ENCODE data around the gene EDA.

Gene EDA

GRCh38 chrX:69615779-69616456, at the start of gene EDA:
TSS of gene EDA (plus strand) at chrX:69616113.
- DNase-seq (ENCODE audit: low read depth): peak; percentile 66

- no peak for DNase-seq (ENCODE audit: low read depth)
These were observed 47.1 kb upstream of the EDA start for GRCh38 chrX:69568828-69569227.

- DNase-seq (ENCODE audit: low read depth): no peak
These were observed 18.5 kb upstream of the EDA start for GRCh38 chrX:69597399-69597798.

- DNase-seq (ENCODE audit: low read depth): no peak
These were observed 15.7 kb upstream of the EDA start for GRCh38 chrX:69600182-69600581.

- DNase-seq (ENCODE audit: low read depth): no peak
These were observed 12.2 kb upstream of the EDA start for GRCh38 chrX:69603566-69604194.

GRCh38 chrX:69605521-69605920, 10.4 kb upstream of the EDA start:
- DNase-seq (ENCODE audit: low read depth): no peak

- DNase-seq (ENCODE audit: low read depth): no peak
These were observed 8.3 kb upstream of the EDA start for GRCh38 chrX:69607616-69608015.

GRCh38 chrX:69613946-69614345, 2.0 kb upstream of the EDA start:
- no peak for DNase-seq (ENCODE audit: low read depth)

- no peak for DNase-seq (ENCODE audit: low read depth)
These were observed 1.0 kb upstream of the EDA start for GRCh38 chrX:69614886-69615285.

GRCh38 chrX:69615342-69615741, 571 bp upstream of the EDA start:
- no peak for DNase-seq (ENCODE audit: low read depth)

- DNase-seq (ENCODE audit: low read depth): no peak
These were observed 717 bp downstream of the EDA start for GRCh38 chrX:69616457-69617203.

- peak; percentile 18 for DNase-seq (ENCODE audit: low read depth)
These were observed 2.9 kb downstream of the EDA start for GRCh38 chrX:69618803-69619202.

GRCh38 chrX:69626129-69626528, 10.2 kb downstream of the EDA start:
- no peak for DNase-seq (ENCODE audit: low read depth)

- DNase-seq (ENCODE audit: low read depth): no peak
These were observed 11.8 kb downstream of the EDA start for GRCh38 chrX:69627744-69628143.

GRCh38 chrX:69630147-69630546, 14.2 kb downstream of the EDA start:
- DNase-seq (ENCODE audit: low read depth): no peak

GRCh38 chrX:69664693-69665092, 48.8 kb downstream of the EDA start:
- no peak for DNase-seq (ENCODE audit: low read depth)

GRCh38 chrX:69670001-69670555, 54.2 kb downstream of the EDA start:
- DNase-seq (ENCODE audit: low read depth): no peak

GRCh38 chrX:69674891-69675290, 59.0 kb downstream of the EDA start:
- DNase-seq (ENCODE audit: low read depth): no peak

- no peak for DNase-seq (ENCODE audit: low read depth)
These were observed 89.9 kb downstream of the EDA start for GRCh38 chrX:69705818-69706217.

- DNase-seq (ENCODE audit: low read depth): no peak
These were observed 102.2 kb downstream of the EDA start for GRCh38 chrX:69718102-69718501.

- no peak for DNase-seq (ENCODE audit: low read depth)
These were observed 108.4 kb downstream of the EDA start for GRCh38 chrX:69724307-69724706.

- DNase-seq (ENCODE audit: low read depth): no peak
These were observed 124.4 kb downstream of the EDA start for GRCh38 chrX:69740317-69740716.

GRCh38 chrX:69741721-69742120, 125.8 kb downstream of the EDA start:
- no peak for DNase-seq (ENCODE audit: low read depth)
